SK-N-SH treated with all-trans-retinoic acid at 6 μM for 48 hours (cell line): ENCODE results near the gene PRPF8.
"Not testable (repeated sequence)": the region's sequence is repeated elsewhere in the genome, so short reads cannot be mapped to it uniquely, and the experiment has no call there.

Experiments used
- ATAC-seq: fragments of 200-7000 bp; cut with Tn5 transposase; 3 replicates; pipeline ENCODE4 v1.9.1; 2020; ENCODE audit warnings: mild to moderate bottlenecking, moderate library complexity
- ARNTL ChIP-seq: fragments of 450-650 bp; formaldehyde crosslinking; IDR thresholded peaks from 2 replicates; pipeline ENCODE4 v1.5.0; 2020; ENCODE audit warnings: low read depth, mild to moderate bottlenecking, moderate library complexity, borderline replicate concordance
- BACH2 ChIP-seq: fragments of 250-450 bp; sonication (Bioruptor Pico); IDR thresholded peaks from 2 replicates; pipeline ENCODE4 v1.9.0; 2021; ENCODE audit warnings: mild to moderate bottlenecking, borderline replicate concordance
- CREB5 ChIP-seq: fragments of 250-450 bp; sonication (Bioruptor Pico); IDR thresholded peaks from 2 replicates; pipeline ENCODE4 v1.5.1; 2020; ENCODE audit warnings: low read depth, mild to moderate bottlenecking, moderate library complexity
- ESRRG ChIP-seq: fragments of 250-450 bp; sonication (Bioruptor Pico); IDR thresholded peaks from 2 replicates; pipeline ENCODE4 v1.6.1; 2021; ENCODE audit warnings: mild to moderate bottlenecking
- GLIS3 ChIP-seq: fragments of 250-450 bp; sonication (Bioruptor Pico); IDR thresholded peaks from 2 replicates; pipeline ENCODE4 v1.5.0; 2020; ENCODE audit warnings: mild to moderate bottlenecking, moderate library complexity
- ISL1 ChIP-seq: fragments of 250-450 bp; sonication (Bioruptor Pico); IDR thresholded peaks from 2 replicates; pipeline ENCODE4 v2.1.2; 2022; ENCODE audit warnings: mild to moderate bottlenecking, moderate library complexity
- OSR1 ChIP-seq: fragments of 250-450 bp; sonication (Bioruptor Pico); IDR thresholded peaks from 2 replicates; pipeline ENCODE4 v1.8.0; 2022; ENCODE audit warnings: moderate library complexity, mild to moderate bottlenecking, inconsistent platforms
- PPARA ChIP-seq: fragments of 250-450 bp; sonication (Bioruptor Pico); IDR thresholded peaks from 2 replicates; pipeline ENCODE4 v1.5.0; 2020; ENCODE audit warnings: mild to moderate bottlenecking, borderline replicate concordance
- RARB ChIP-seq: fragments of 250-450 bp; sonication (Bioruptor Pico); IDR thresholded peaks from 2 replicates; pipeline ENCODE4 v1.8.0; 2021; ENCODE audit warnings: mild to moderate bottlenecking, moderate library complexity
- SNAI2 ChIP-seq: fragments of 250-450 bp; sonication (Bioruptor Pico); IDR thresholded peaks from 2 replicates; pipeline ENCODE4 v1.5.0; 2020; ENCODE audit warnings: mild to moderate bottlenecking, moderate library complexity
- TCF4 ChIP-seq: fragments of 250-450 bp; sonication (Bioruptor Pico); IDR thresholded peaks from 2 replicates; pipeline ENCODE4 v1.8.0; 2021; ENCODE audit warnings: mild to moderate bottlenecking, moderate library complexity, borderline replicate concordance
- TOX ChIP-seq: fragments of 250-450 bp; sonication (Bioruptor Pico); IDR thresholded peaks from 2 replicates; pipeline ENCODE4 v1.8.0; 2021; ENCODE audit warnings: mild to moderate bottlenecking, moderate library complexity, borderline replicate concordance
- TSHZ2 ChIP-seq: fragments of 250-450 bp; sonication (Bioruptor Pico); IDR thresholded peaks from 2 replicates; pipeline ENCODE4 v1.5.0; 2020; ENCODE audit warnings: mild to moderate bottlenecking, moderate library complexity
- ZFP3 ChIP-seq: fragments of 250-450 bp; sonication (Bioruptor Pico); IDR thresholded peaks from 2 replicates; pipeline ENCODE4 v1.5.0; 2020; ENCODE audit warnings: mild to moderate bottlenecking, moderate library complexity
- ZNF565 ChIP-seq: fragments of 450-650 bp; formaldehyde crosslinking; conservative IDR thresholded peaks from 2 replicates; pipeline ENCODE4 v1.5.0; 2020; ENCODE audit warnings: low read depth, mild to moderate bottlenecking, moderate library complexity
- ZNF70 ChIP-seq: fragments of 450-650 bp; formaldehyde crosslinking; IDR thresholded peaks from 2 replicates; pipeline ENCODE4 v1.5.0; 2020; ENCODE audit warnings: mild to moderate bottlenecking, moderate library complexity
- ZNF8 ChIP-seq: fragments of 450-650 bp; formaldehyde crosslinking; IDR thresholded peaks from 2 replicates; pipeline ENCODE4 v1.5.0; 2020; ENCODE audit warnings: mild to moderate bottlenecking, moderate library complexity

Gene PRPF8

GRCh38 chr17:1724351-1724868 lies 39.7 kb upstream of the PRPF8 start, which contains the start of gene WDR81:
Gene WDR81 (plus strand): TSS chr17:1724704. CDS start chr17:1724960, 256 bp downstream.
- 0 out of 2 replicates have a peak, but pooled peaks have one; percentile 24 for TF ChIP-seq TSHZ2 (CRISPR knock-in tag)
- TF ChIP-seq ZNF8 (CRISPR knock-in tag), result no peak
- peak; percentile 69 for ATAC-seq

- ATAC-seq, result not testable (repeated sequence)
Measured at GRCh38 chr17:1722022-1722421, 37.4 kb upstream of the PRPF8 start.

- TF ChIP-seq CREB5 (CRISPR knock-in tag), result no peak
- no peak for TF ChIP-seq ARNTL (CRISPR knock-in tag)
- no peak for TF ChIP-seq SNAI2 (CRISPR knock-in tag)
- no peak for TF ChIP-seq ZNF70 (CRISPR knock-in tag)
- TF ChIP-seq RARB (CRISPR knock-in tag), result no peak
- TF ChIP-seq PPARA, result no peak
- no peak for TF ChIP-seq BACH2
- TF ChIP-seq TCF4 (CRISPR knock-in tag), result no peak
- no peak for TF ChIP-seq OSR1 (CRISPR knock-in tag)
- TF ChIP-seq ZNF565, result no peak
- no peak for TF ChIP-seq GLIS3
- no peak for TF ChIP-seq ESRRG (CRISPR knock-in tag)
- no peak for TF ChIP-seq TOX (CRISPR knock-in tag)
- TF ChIP-seq ISL1 (CRISPR knock-in tag), result no peak
- TF ChIP-seq ZFP3 (CRISPR knock-in tag), result no peak
- TF ChIP-seq, all 23 proteins: peak for 0
- ATAC-seq, result no peak
Measured at GRCh38 chr17:1720856-1721386, 36.3 kb upstream of the PRPF8 start.

DNA sequence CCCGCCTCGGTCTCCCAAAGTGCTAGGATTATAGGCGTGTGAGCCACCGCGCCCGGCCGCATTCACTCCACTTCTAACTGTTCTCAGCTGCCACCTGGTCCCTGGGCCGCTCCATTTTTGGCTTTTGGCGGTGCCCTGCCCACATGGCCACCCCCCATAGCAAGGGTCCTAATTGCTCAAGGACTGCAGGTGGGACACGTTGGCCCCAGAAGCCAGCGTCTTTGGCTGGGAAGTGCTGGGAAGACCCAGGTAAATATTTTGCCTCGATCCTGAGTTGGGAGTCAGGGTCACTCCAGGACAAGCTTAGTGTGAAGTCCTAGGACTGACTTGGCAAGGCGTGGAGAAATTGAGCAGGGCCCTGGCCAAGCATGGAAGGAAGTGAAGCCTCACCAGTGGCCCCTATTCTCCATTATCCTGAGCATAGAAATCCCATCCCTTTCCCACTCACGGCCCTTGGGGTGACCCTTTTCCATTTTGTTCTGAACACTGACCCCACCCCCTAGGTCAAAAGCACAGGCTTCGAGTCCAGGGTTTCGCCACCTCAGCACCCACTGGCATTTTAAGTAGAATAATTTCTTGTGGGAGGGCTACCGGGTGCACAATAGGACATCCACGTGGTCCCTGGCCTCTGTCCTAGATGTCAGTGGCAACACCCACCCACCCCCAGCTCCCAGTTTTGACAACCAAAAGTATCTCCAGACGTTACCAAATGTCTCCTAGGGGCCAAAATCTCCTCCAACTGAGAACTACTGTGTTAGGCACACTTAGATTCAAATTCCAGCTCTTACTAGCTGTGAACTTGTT lies 33.9 kb upstream of the PRPF8 start:
- no peak for TF ChIP-seq TSHZ2 (CRISPR knock-in tag)
- TF ChIP-seq ZNF70 (CRISPR knock-in tag), result no peak
- no peak for TF ChIP-seq SNAI2 (CRISPR knock-in tag)
- TF ChIP-seq RARB (CRISPR knock-in tag), result no peak
- TF ChIP-seq ZNF8 (CRISPR knock-in tag), result no peak
- no peak for ATAC-seq

GRCh38 chr17:1716912-1717695 lies 32.4 kb upstream of the PRPF8 start:
- no peak for TF ChIP-seq SNAI2 (CRISPR knock-in tag)
- no peak for TF ChIP-seq OSR1 (CRISPR knock-in tag)
- TF ChIP-seq PPARA, result no peak
- TF ChIP-seq ARNTL (CRISPR knock-in tag), result no peak
- TF ChIP-seq ZNF70 (CRISPR knock-in tag), result peak; percentile 12; the same call in 1 of the 2 replicates
- no peak for TF ChIP-seq RARB (CRISPR knock-in tag)
- no peak for TF ChIP-seq TOX (CRISPR knock-in tag)
- TF ChIP-seq, all 23 proteins: peak for 1
- peak; percentile 74 for ATAC-seq
